ENCODE data around the gene MXRA8. TPM values are rescaled to one million over a fixed set of nuclear protein-coding genes. Genes with fewer than 3 reads are reported as not detected.

MXRA8 gene
- total RNA-seq, 1 donor from 2014 or later, result 24.3 TPM

DNA sequence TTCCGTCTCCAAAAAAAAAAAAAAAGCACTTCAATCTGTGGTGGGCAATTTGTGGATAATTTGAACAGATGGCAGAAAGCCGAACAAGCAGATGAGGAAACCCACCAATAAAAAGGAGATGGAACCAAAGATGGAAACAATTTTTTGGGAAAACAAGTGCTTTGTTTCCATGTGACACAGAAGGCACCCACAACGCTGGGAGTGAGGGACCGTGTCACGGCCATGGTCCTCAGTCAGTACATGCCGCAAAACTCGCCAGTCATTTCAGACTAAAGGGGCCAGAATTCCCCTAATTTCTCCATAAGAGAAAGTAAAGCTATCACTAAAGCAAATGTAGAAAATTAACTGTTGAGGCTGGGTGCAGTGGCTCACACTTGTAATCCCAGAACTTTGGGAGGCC, 35.8 kb upstream of the MXRA8 start:
- no peaks in the 10 kb centered on the region for H3K27me3 Mint-ChIP-seq
- H3K4me3 Mint-ChIP-seq (ENCODE audit: low read depth), result no peak overlapping the region
- TF ChIP-seq, protein P1, sequence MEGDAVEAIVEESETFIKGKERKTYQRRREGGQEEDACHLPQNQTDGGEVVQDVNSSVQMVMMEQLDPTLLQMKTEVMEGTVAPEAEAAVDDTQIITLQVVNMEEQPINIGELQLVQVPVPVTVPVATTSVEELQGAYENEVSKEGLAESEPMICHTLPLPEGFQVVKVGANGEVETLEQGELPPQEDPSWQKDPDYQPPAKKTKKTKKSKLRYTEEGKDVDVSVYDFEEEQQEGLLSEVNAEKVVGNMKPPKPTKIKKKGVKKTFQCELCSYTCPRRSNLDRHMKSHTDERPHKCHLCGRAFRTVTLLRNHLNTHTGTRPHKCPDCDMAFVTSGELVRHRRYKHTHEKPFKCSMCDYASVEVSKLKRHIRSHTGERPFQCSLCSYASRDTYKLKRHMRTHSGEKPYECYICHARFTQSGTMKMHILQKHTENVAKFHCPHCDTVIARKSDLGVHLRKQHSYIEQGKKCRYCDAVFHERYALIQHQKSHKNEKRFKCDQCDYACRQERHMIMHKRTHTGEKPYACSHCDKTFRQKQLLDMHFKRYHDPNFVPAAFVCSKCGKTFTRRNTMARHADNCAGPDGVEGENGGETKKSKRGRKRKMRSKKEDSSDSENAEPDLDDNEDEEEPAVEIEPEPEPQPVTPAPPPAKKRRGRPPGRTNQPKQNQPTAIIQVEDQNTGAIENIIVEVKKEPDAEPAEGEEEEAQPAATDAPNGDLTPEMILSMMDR (IDR thresholded peaks at IDR 0.05; ENCODE audit: unreplicated experiment), result no peak
- no peaks in the 10 kb centered on the region for H3K9me3 Mint-ChIP-seq (ENCODE audit: low read depth)
- peaks cover 6% of the 10 kb centered on the region for H3K4me1 Mint-ChIP-seq (ENCODE audit: low read depth)
- peaks cover 36% of the 10 kb centered on the region for H3K36me3 Mint-ChIP-seq (ENCODE audit: insufficient read depth)
- no peak overlapping the region for H3K27ac Mint-ChIP-seq
- no peak for DNase-seq (ENCODE audit: low spot score, unreplicated experiment)

DNA sequence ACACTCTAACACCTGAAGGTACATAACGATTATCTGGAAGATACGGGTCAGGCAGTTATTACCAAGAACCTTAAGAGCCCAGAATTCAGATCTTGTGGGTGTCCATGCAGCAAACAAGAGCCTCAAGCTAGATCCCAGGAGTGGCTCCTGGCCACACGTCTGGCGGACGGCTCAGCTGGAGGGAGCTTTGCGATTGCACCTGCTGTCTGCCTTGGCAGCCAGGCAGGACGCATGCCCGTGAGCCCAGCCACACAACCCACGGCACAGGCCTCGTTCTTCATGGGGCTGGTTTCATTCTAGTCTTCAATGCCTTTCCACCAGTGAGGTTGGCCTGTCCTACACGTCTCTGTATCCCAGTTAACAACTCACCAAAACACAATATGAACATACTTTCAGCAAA, 35.1 kb upstream of the MXRA8 start:
- Mint-ChIP-seq H3K27me3 (no peaks in the 10 kb centered on the region), H3K27ac (no peak overlapping the region), H3K4me1 (ENCODE audit: low read depth) (peaks cover 6% of the 10 kb centered on the region), H3K36me3 (ENCODE audit: insufficient read depth) (peaks cover 36% of the 10 kb centered on the region), H3K9me3 (ENCODE audit: low read depth) (no peaks in the 10 kb centered on the region), H3K4me3 (ENCODE audit: low read depth) (no peak overlapping the region)
- TF ChIP-seq, protein P1 (IDR thresholded peaks at IDR 0.05; ENCODE audit: unreplicated experiment), result no peak
- no peak for DNase-seq (ENCODE audit: low spot score, unreplicated experiment)

GRCh38 chr1:1393014-1393413, 34.7 kb upstream of the MXRA8 start:
- peaks cover 36% of the 10 kb centered on the region for H3K36me3 Mint-ChIP-seq (ENCODE audit: insufficient read depth)
- TF ChIP-seq, protein P1 (IDR thresholded peaks at IDR 0.05; ENCODE audit: unreplicated experiment), result no peak
- H3K27ac Mint-ChIP-seq, result no peak overlapping the region
- H3K4me3 Mint-ChIP-seq (ENCODE audit: low read depth), result no peak overlapping the region
- peaks cover 2% of the 10 kb centered on the region for H3K4me1 Mint-ChIP-seq (ENCODE audit: low read depth)
- no peaks in the 10 kb centered on the region for H3K27me3 Mint-ChIP-seq
- no peaks in the 10 kb centered on the region for H3K9me3 Mint-ChIP-seq (ENCODE audit: low read depth)
- no peak for DNase-seq (ENCODE audit: low spot score, unreplicated experiment)

DNA sequence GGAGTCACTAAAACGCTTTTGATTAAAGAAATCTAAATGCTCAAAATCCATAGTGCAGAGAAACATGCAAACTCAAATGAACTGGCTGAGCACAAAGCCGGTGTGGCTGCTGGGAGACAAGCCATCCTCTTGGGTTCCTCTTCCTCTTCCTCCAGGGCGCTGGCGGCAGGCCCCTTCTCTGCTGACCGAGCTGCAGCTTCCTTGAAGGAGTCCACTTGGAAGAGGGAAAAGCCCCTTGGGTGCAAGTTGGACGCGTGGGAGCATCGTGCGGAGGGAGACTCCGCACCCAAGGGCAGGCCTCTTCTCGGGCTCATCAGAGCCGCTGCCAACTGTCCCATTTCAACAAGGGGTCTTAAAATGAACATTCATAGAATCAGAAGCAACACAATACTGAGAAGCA, 32.9 kb upstream of the MXRA8 start:
- Mint-ChIP-seq H3K4me3 (ENCODE audit: low read depth) (no peak overlapping the region), H3K9me3 (ENCODE audit: low read depth) (no peaks in the 10 kb centered on the region), H3K36me3 (ENCODE audit: insufficient read depth) (peaks cover 44% of the 10 kb centered on the region), H3K4me1 (ENCODE audit: low read depth) (peaks cover 1% of the 10 kb centered on the region), H3K27ac (peak overlapping the region; percentile 45), H3K27me3 (no peaks in the 10 kb centered on the region)
- no peak for DNase-seq (ENCODE audit: low spot score, unreplicated experiment)
- TF ChIP-seq, protein P1 (IDR thresholded peaks at IDR 0.05; ENCODE audit: unreplicated experiment), result no peak

DNA sequence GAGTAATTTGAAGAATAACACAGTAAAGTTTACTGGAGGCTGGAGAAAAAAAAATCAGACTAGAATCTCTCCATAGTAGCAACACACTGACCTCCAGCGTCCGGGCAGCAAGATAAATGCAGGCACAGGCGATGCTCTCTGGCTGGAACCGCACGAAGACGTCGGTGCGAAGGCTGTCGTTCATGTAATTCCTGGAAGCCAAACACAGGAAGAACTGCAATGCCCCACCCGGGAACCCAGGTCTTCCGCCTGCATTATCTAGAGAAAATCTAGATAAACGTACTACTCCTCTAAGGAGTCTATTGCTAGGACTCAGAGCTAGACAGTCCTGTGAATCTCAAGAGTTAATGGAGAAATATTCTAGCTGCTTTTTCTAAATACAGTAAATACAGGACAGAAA, 32.3 kb upstream of the MXRA8 start:
- H3K27ac Mint-ChIP-seq, result no peak overlapping the region
- no peak overlapping the region for H3K4me3 Mint-ChIP-seq (ENCODE audit: low read depth)
- no peaks in the 10 kb centered on the region for H3K27me3 Mint-ChIP-seq
- peaks cover 1% of the 10 kb centered on the region for H3K4me1 Mint-ChIP-seq (ENCODE audit: low read depth)
- H3K9me3 Mint-ChIP-seq (ENCODE audit: low read depth), result no peaks in the 10 kb centered on the region
- peaks cover 46% of the 10 kb centered on the region for H3K36me3 Mint-ChIP-seq (ENCODE audit: insufficient read depth)
- no peak for DNase-seq (ENCODE audit: low spot score, unreplicated experiment)
- TF ChIP-seq, protein P1 (IDR thresholded peaks at IDR 0.05; ENCODE audit: unreplicated experiment), result no peak

All from progenitor cell of endocrine pancreas (in vitro differentiated cells).